Neural cell (in vitro differentiated cells): ENCODE measurements around the gene RCSD1. TPM values are rescaled to one million over a fixed set of nuclear protein-coding genes. Genes with fewer than 3 reads are reported as not detected.

Source experiments
- H2AFZ ChIP-seq: fragments of 200-600, 300-800 bp; sonication (generic), shearing (Covaris generic); 2 replicates; pipeline ENCODE4 v1.6.0; 2014; ENCODE audit warnings: low read depth, mild to moderate bottlenecking, antibody characterized with exemption, low read length, moderate library complexity
- H3F3A ChIP-seq: fragments of 200-600 bp; shearing (Covaris generic); 2 replicates; pipeline ENCODE4 v1.6.1; 2016; ENCODE audit warnings: mild to moderate bottlenecking, moderate library complexity, mixed read lengths, antibody characterized with exemption, low read length; ENCODE audit not compliant: insufficient read depth, poor library complexity, severe bottlenecking
- H3K27ac ChIP-seq: fragments of 200-600, 300-800 bp; sonication (generic), shearing (Covaris generic); 2 replicates; pipeline ENCODE4 v1.5.1; 2014; ENCODE audit warnings: mild to moderate bottlenecking, low read length, moderate library complexity
- H3K27me3 ChIP-seq: fragments of 300-800, 200-600 bp; sonication (generic), shearing (Covaris generic); 2 replicates; pipeline ENCODE4 v1.6.0; 2014; ENCODE audit warnings: mild to moderate bottlenecking, low read depth, low read length, moderate library complexity; ENCODE audit not compliant: insufficient read depth
- H3K36me3 ChIP-seq: fragments of 300-800, 200-600 bp; sonication (generic), shearing (Covaris generic); 2 replicates; pipeline ENCODE4 v1.5.1; 2014; ENCODE audit warnings: mild to moderate bottlenecking, antibody characterized with exemption, low read length, moderate library complexity; ENCODE audit not compliant: insufficient read depth
- H3K4me2 ChIP-seq: fragments of 300-800, 200-600 bp; sonication (generic), shearing (Covaris generic); 2 replicates; pipeline ENCODE4 v1.6.0; 2014; ENCODE audit warnings: mild to moderate bottlenecking, low read length
- H3K4me3 ChIP-seq: fragments of 300-800, 200-600 bp; sonication (generic), shearing (Covaris generic); 2 replicates; pipeline ENCODE4 v1.5.1; 2014; ENCODE audit warnings: mild to moderate bottlenecking, low read length, moderate library complexity
- H3K79me2 ChIP-seq: fragments of 200-600 bp; shearing (Covaris generic); replicated peaks from 2 replicates; pipeline ENCODE4 v1.6.0; 2014; ENCODE audit warnings: mild to moderate bottlenecking, low read length, moderate library complexity; ENCODE audit not compliant: insufficient read depth
- H3K9ac ChIP-seq: fragments of 300-800, 200-600 bp; sonication (generic), shearing (Covaris generic); 2 replicates; pipeline ENCODE4 v1.6.1; 2016; ENCODE audit warnings: mild to moderate bottlenecking, low read length, mixed read lengths
- H3K9me2 ChIP-seq: fragments of 200-600 bp; shearing (Covaris generic); 2 replicates; pipeline ENCODE4 v1.6.1; 2016; ENCODE audit warnings: mild to moderate bottlenecking, low read length, mixed read lengths; ENCODE audit not compliant: insufficient read depth
- H3K9me3 ChIP-seq: fragments of 200-600, 300-800 bp; sonication (generic), shearing (Covaris generic); 2 replicates; pipeline ENCODE4 v1.6.1; 2016; ENCODE audit warnings: mild to moderate bottlenecking, mixed run types, low read length, moderate library complexity, mixed read lengths
- H4K20me1 ChIP-seq: fragments of 200-600 bp; shearing (Covaris generic); 2 replicates; pipeline ENCODE4 v1.6.1; 2016; ENCODE audit warnings: mild to moderate bottlenecking, mixed run types; ENCODE audit not compliant: insufficient read depth
- CTCF ChIP-seq: fragments of 450-650 bp; IDR thresholded peaks from 2 replicates; pipeline ENCODE4 v1.5.1; 2014; ENCODE audit warnings: antibody characterized with exemption, mild to moderate bottlenecking, moderate library complexity; ENCODE audit not compliant: poor library complexity, severe bottlenecking
- EP300 ChIP-seq: fragments of 450-650 bp; conservative IDR thresholded peaks from 2 replicates; pipeline ENCODE4 v1.6.1; 2014; ENCODE audit warnings: antibody characterized with exemption, mild to moderate bottlenecking, moderate library complexity; ENCODE audit not compliant: poor library complexity, severe bottlenecking
- EZH2 ChIP-seq: fragments of 200-600, 300-800 bp; shearing (Covaris generic), sonication (generic); IDR thresholded peaks from 2 replicates; pipeline ENCODE4 v1.6.1; 2014; ENCODE audit warnings: antibody characterized with exemption, low read length, borderline replicate concordance, mild to moderate bottlenecking; ENCODE audit not compliant: insufficient read depth, poor library complexity, severe bottlenecking
- MXI1 ChIP-seq: fragments of 450-650 bp; conservative IDR thresholded peaks from 2 replicates; pipeline ENCODE4 v1.6.1; 2014; ENCODE audit warnings: antibody characterized with exemption, mild to moderate bottlenecking; ENCODE audit not compliant: poor library complexity, severe bottlenecking
- POLR2AphosphoS5 ChIP-seq: IDR thresholded peaks from 2 replicates; pipeline ENCODE4 v1.6.1; 2012
- RAD21 ChIP-seq: fragments of 450-650 bp; conservative IDR thresholded peaks from 2 replicates; pipeline ENCODE4 v1.6.1; 2014; ENCODE audit warnings: antibody characterized with exemption, mild to moderate bottlenecking, moderate library complexity
- REST ChIP-seq: IDR thresholded peaks from 2 replicates; pipeline ENCODE4 v1.6.1; 2012; ENCODE audit warnings: borderline replicate concordance
- SMC3 ChIP-seq: fragments of 450-650 bp; conservative IDR thresholded peaks from 2 replicates; pipeline ENCODE4 v1.6.1; 2014; ENCODE audit warnings: antibody characterized with exemption, mild to moderate bottlenecking, moderate library complexity; ENCODE audit not compliant: poor library complexity
- TAF1 ChIP-seq: IDR thresholded peaks from 2 replicates; pipeline ENCODE4 v1.6.1; 2012; ENCODE audit warnings: low read depth
- polyA plus RNA-seq: library from polyadenylated mRNA; depleted of rRNA; stranded (reverse); fragments of >200 nt; gene quantifications from 2 replicates; pipeline ENCODE4 v1.2.3, GENCODE V29; 2014

The RCSD1 gene
- polyA plus RNA-seq, 1 donor from 2014 or later, result not detected

DNA sequence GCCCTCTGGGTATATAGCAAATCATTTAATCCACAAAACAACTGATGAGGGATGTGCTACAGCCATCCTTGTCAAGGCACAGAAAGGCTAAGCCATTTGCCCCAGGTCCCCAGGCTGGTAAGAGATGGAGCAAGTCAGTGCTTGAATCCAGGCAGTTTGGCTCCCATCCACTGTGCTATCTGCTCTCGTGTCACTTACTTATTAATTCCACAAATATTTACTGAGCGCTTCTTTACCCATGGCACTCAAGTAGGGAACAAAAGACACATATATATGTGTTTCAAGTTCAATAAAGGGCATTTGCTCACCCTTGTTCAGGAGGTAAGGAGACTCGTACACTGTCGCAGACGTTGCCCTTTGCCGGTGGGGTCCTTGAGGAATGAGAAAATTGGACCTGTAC, 53.2 kb downstream of the RCSD1 start:
- Histone ChIP-seq H3K4me2 (no peak overlapping the region), H3K9ac (no peak overlapping the region), H3K27ac (no peak overlapping the region), H3K9me2 (no peaks in the 10 kb centered on the region), H3F3A (no peaks in the 10 kb centered on the region), H3K27me3 (no peaks in the 10 kb centered on the region), H3K79me2 (no peaks in the 10 kb centered on the region), H4K20me1 (no peaks in the 10 kb centered on the region), H2AFZ (no peak overlapping the region), H3K9me3 (no peaks in the 10 kb centered on the region), H3K4me3 (no peak overlapping the region), H3K36me3 (no peaks in the 10 kb centered on the region)
- TF ChIP-seq SMC3, result no peak
- TF ChIP-seq CTCF, result no peak
- no peak for TF ChIP-seq EZH2
- no peak for TF ChIP-seq POLR2AphosphoS5
- no peak for TF ChIP-seq TAF1
- TF ChIP-seq REST, result no peak
- no peak for TF ChIP-seq MXI1
- TF ChIP-seq EP300, result no peak

- no peaks in the 10 kb centered on the region for H3K9me2 ChIP-seq
- H3F3A ChIP-seq, result no peaks in the 10 kb centered on the region
- no peak overlapping the region for H2AFZ ChIP-seq
- no peaks in the 10 kb centered on the region for H3K79me2 ChIP-seq
- H3K36me3 ChIP-seq, result no peaks in the 10 kb centered on the region
- H3K4me3 ChIP-seq, result no peak overlapping the region
- H3K9me3 ChIP-seq, result no peaks in the 10 kb centered on the region
- H3K27me3 ChIP-seq, result no peaks in the 10 kb centered on the region
- no peaks in the 10 kb centered on the region for H4K20me1 ChIP-seq
- no peak overlapping the region for H3K9ac ChIP-seq
- TF ChIP-seq POLR2AphosphoS5 (no peak), MXI1 (no peak), RAD21 (no peak), EP300 (no peak), EZH2 (no peak), CTCF (no peak), REST (no peak)
- no peak overlapping the region for H3K27ac ChIP-seq
- no peak overlapping the region for H3K4me2 ChIP-seq
Measured at GRCh38 chr1:167683641-167684502, 53.8 kb downstream of the RCSD1 start.
